H9 (cell line): ENCODE data around the gene TEDDM1. TPM values are rescaled to one million over a fixed set of nuclear protein-coding genes. Genes with fewer than 3 reads are reported as not detected.

ENCODE experiments used
- DNase-seq: peaks from one replicate; pipeline ENCODE4 v3.0.0-alpha.2; 2017
- H2AFZ ChIP-seq: one replicate; pipeline ENCODE4 v1.6.1; 2013; ENCODE audit warnings: mild to moderate bottlenecking, low read length, control low read depth, moderate library complexity
- H2AK5ac ChIP-seq: 2 replicates; pipeline ENCODE4 v1.6.1; 2013; ENCODE audit warnings: low read length, control low read depth, mixed read lengths; ENCODE audit not compliant: insufficient read length
- H2BK120ac ChIP-seq: one replicate; pipeline ENCODE4 v1.6.1; 2013; ENCODE audit warnings: low read depth, mild to moderate bottlenecking, low read length, control low read depth, inconsistent platforms; ENCODE audit not compliant: poor library complexity, severe bottlenecking
- H2BK12ac ChIP-seq: 2 replicates; pipeline ENCODE4 v1.6.1; 2013; ENCODE audit warnings: low read length, control low read depth, mixed read lengths, low read depth; ENCODE audit not compliant: insufficient read length
- H2BK15ac ChIP-seq: 2 replicates; pipeline ENCODE4 v1.6.1; 2013; ENCODE audit warnings: low read depth, low read length, control low read depth
- H2BK20ac ChIP-seq: one replicate; pipeline ENCODE4 v1.6.1; 2013; ENCODE audit warnings: low read depth, mild to moderate bottlenecking, low read length, control low read depth, inconsistent platforms; ENCODE audit not compliant: poor library complexity, severe bottlenecking
- H2BK5ac ChIP-seq: 2 replicates; pipeline ENCODE4 v1.6.1; 2013; ENCODE audit warnings: low read length, control low read depth, mixed read lengths; ENCODE audit not compliant: insufficient read length
- H3K14ac ChIP-seq: 2 replicates; pipeline ENCODE4 v1.6.1; 2013; ENCODE audit warnings: low read length, control low read depth; ENCODE audit not compliant: insufficient read depth
- H3K18ac ChIP-seq: 2 replicates; pipeline ENCODE4 v1.6.1; 2013; ENCODE audit warnings: low read depth, mild to moderate bottlenecking, mixed read lengths, low read length, control low read depth; ENCODE audit not compliant: insufficient read length
- H3K23ac ChIP-seq: 2 replicates; pipeline ENCODE4 v1.6.1; 2013; ENCODE audit warnings: low read length, control low read depth, mixed read lengths, low read depth; ENCODE audit not compliant: insufficient read length
- H3K23me2 ChIP-seq: 2 replicates; pipeline ENCODE4 v1.6.1; 2013; ENCODE audit warnings: low read depth, mild to moderate bottlenecking, mixed read lengths, low read length, control low read depth; ENCODE audit not compliant: insufficient read length, poor library complexity, severe bottlenecking
- H3K27ac ChIP-seq: 2 replicates; pipeline ENCODE4 v1.5.1; 2013; ENCODE audit warnings: low read length, control low read depth, mixed read lengths, low read depth; ENCODE audit not compliant: insufficient read length
- H3K27me3 ChIP-seq: 2 replicates; pipeline ENCODE4 v1.6.1; 2013; ENCODE audit warnings: low read length, control low read depth, inconsistent platforms; ENCODE audit not compliant: insufficient read depth
- H3K4ac ChIP-seq: 2 replicates; pipeline ENCODE4 v1.6.1; 2013; ENCODE audit warnings: low read depth, mild to moderate bottlenecking, control low read depth, inconsistent platforms, low read length, moderate library complexity
- H3K4me1 ChIP-seq: 2 replicates; pipeline ENCODE4 v1.6.1; 2013; ENCODE audit warnings: low read length, control low read depth, inconsistent platforms; ENCODE audit not compliant: insufficient read depth
- H3K4me2 ChIP-seq: 2 replicates; pipeline ENCODE4 v1.6.1; 2013; ENCODE audit warnings: low read length, control low read depth, mixed read lengths; ENCODE audit not compliant: insufficient read length, insufficient read depth
- H3K56ac ChIP-seq: 2 replicates; pipeline ENCODE4 v1.6.1; 2013; ENCODE audit warnings: low read depth, mild to moderate bottlenecking, mixed read lengths, low read length, control low read depth; ENCODE audit not compliant: insufficient read length
- H3K79me1 ChIP-seq: 2 replicates; pipeline ENCODE4 v1.6.1; 2013; ENCODE audit warnings: low read depth, mild to moderate bottlenecking, moderate library complexity, low read length, control low read depth, inconsistent platforms; ENCODE audit not compliant: insufficient read depth, poor library complexity, severe bottlenecking
- H3K79me2 ChIP-seq: 2 replicates; pipeline ENCODE4 v1.6.1; 2013; ENCODE audit warnings: low read length, control low read depth, inconsistent platforms; ENCODE audit not compliant: insufficient read depth
- H3K9ac ChIP-seq: 2 replicates; pipeline ENCODE4 v1.6.1; 2013; ENCODE audit warnings: low read length, control low read depth, mixed read lengths; ENCODE audit not compliant: insufficient read length; ENCODE audit errors: extremely low read depth
- H3K9me3 ChIP-seq: one replicate; pipeline ENCODE4 v1.6.1; 2013; ENCODE audit warnings: low read depth, low read length, inconsistent platforms; ENCODE audit not compliant: control insufficient read depth
- H3T11ph ChIP-seq: one replicate; pipeline ENCODE4 v1.6.1; 2013; ENCODE audit warnings: mild to moderate bottlenecking, low read length, control low read depth, inconsistent platforms
- H4K20me1 ChIP-seq: one replicate; pipeline ENCODE4 v1.6.1; 2013; ENCODE audit not compliant: control insufficient read depth, insufficient read length, insufficient read depth
- H4K5ac ChIP-seq: 2 replicates; pipeline ENCODE4 v1.6.1; 2013; ENCODE audit warnings: low read depth, mild to moderate bottlenecking, mixed read lengths, low read length, control low read depth; ENCODE audit not compliant: insufficient read length
- H4K8ac ChIP-seq: replicated peaks from 2 replicates; pipeline ENCODE4 v1.6.1; 2013; ENCODE audit warnings: low read length, control low read depth, mixed read lengths, low read depth; ENCODE audit not compliant: insufficient read length
- H4K91ac ChIP-seq: 2 replicates; pipeline ENCODE4 v1.6.1; 2013; ENCODE audit warnings: low read depth, mild to moderate bottlenecking, moderate library complexity, mixed read lengths, low read length, control low read depth; ENCODE audit not compliant: insufficient read length
- H3K27ac Mint-ChIP-seq, 3 experiments: 2 replicates in 2 of 3; 3 replicates in 1 of 3; pipeline ENCODE4 v1.8.0; 2020 to 2021; ENCODE audit warnings: mixed read lengths in 3 of 3, mild to moderate bottlenecking in 1 of 3, moderate library complexity in 1 of 3
- H3K27me3 Mint-ChIP-seq: 2 replicates; pipeline ENCODE4 v1.8.0; 2021; ENCODE audit warnings: low read depth, mild to moderate bottlenecking, moderate library complexity, mixed read lengths
- H3K36me3 Mint-ChIP-seq, 3 experiments: 2 replicates in 2 of 3; 3 replicates in 1 of 3; pipeline ENCODE4 v1.8.0; 2020 to 2021; ENCODE audit warnings: low read depth in 3 of 3, mixed read lengths in 3 of 3; ENCODE audit not compliant: insufficient read depth in 1 of 3
- H3K4me1 Mint-ChIP-seq, 2 experiments: 2 replicates each; pipeline ENCODE4 v1.8.0; 2020; ENCODE audit warnings: mixed read lengths in 2 of 2
- H3K4me3 Mint-ChIP-seq, 2 experiments: 2 replicates in 1 of 2; 3 replicates in 1 of 2; pipeline ENCODE4 v1.8.0; 2020 to 2021; ENCODE audit warnings: mild to moderate bottlenecking in 2 of 2, mixed read lengths in 2 of 2, moderate library complexity in 1 of 2
- H3K9me3 Mint-ChIP-seq, 2 experiments: 2 replicates in 1 of 2; 3 replicates in 1 of 2; pipeline ENCODE4 v1.8.0; 2020; ENCODE audit warnings: mild to moderate bottlenecking in 2 of 2, mixed read lengths in 2 of 2, moderate library complexity in 1 of 2
- CTCF ChIP-seq: fragments of 200-600 bp; sonication (generic); conservative IDR thresholded peaks from 3 replicates; pipeline ENCODE4 v1.8.0; 2021; ENCODE audit warnings: antibody characterized with exemption, mild to moderate bottlenecking
- WGBS: extraction: QIAGEN DNeasy Blood & Tissue Kit; methylation state at CpG from one replicate; pipeline ENCODE4 v1.1.7; 2013; ENCODE audit warnings: missing lambda C conversion rate, low lambda C conversion rate, mixed read lengths; ENCODE audit not compliant: insufficient read length; ENCODE audit errors: extremely low coverage; 5-methylcytosine and 5-hydroxymethylcytosine counted together
- total RNA-seq: library from RNA; stranded (reverse); gene quantifications from 2 replicates; pipeline ENCODE4 v1.2.1, GENCODE V29; 2021

The TEDDM1 gene
- total RNA-seq, 1 experiment from 2014 or later, result not detected

- peak; percentile 35 for DNase-seq
- peak overlapping the region; percentile 88 for H2AFZ ChIP-seq
- no CpG with 5 or more reads among the region's 3 CpGs for WGBS
These were observed 45.7 kb upstream of the TEDDM1 start for GRCh38 chr1:182446033-182446669.

More at GRCh38 chr1:182446033-182446669, 45.7 kb upstream of the TEDDM1 start:
- H3K4me2 ChIP-seq, result no peak overlapping the region
- H4K5ac ChIP-seq, result no peak overlapping the region
- no peak overlapping the region for H3K56ac ChIP-seq
- H3K9me3 ChIP-seq, result no peaks in the 10 kb centered on the region
- no peak overlapping the region for H2BK120ac ChIP-seq
- H3K4me1 ChIP-seq, result no peaks in the 10 kb centered on the region; the same call in 1 of the 2 replicates
- no peak overlapping the region for H2AK5ac ChIP-seq
- H2BK12ac ChIP-seq, result no peak overlapping the region
- no peak overlapping the region for H3K27ac ChIP-seq
- H3K23ac ChIP-seq, result no peak overlapping the region
- no peak overlapping the region for H3T11ph ChIP-seq
- H3K14ac ChIP-seq, result no peak overlapping the region
- TF ChIP-seq CTCF, result peak; percentile 85
- H3K9ac ChIP-seq, result no peak overlapping the region
- Mint-ChIP-seq H3K27me3 (peaks cover 2% of the 10 kb centered on the region; the same call in 1 of the 2 replicates), H3K36me3 (no peaks in the 10 kb centered on the region), H3K4me3 (no peak overlapping the region), H3K4me1 (peaks cover 25 to 31% of the 10 kb centered on the region in 2 experiments), H3K9me3 (peaks cover under 1 to 11% of the 10 kb centered on the region in 2 experiments; a peak in 3 of 5 replicates), H3K27ac (no peak overlapping the region)
- H4K8ac ChIP-seq, result no peak overlapping the region
- H4K20me1 ChIP-seq, result no peaks in the 10 kb centered on the region
- no peaks in the 10 kb centered on the region for H3K23me2 ChIP-seq
- no peak overlapping the region for H3K4ac ChIP-seq
- no peak overlapping the region for H2BK5ac ChIP-seq
- H2BK15ac ChIP-seq, result no peak overlapping the region
- no peak overlapping the region for H3K18ac ChIP-seq
- H3K79me1 ChIP-seq, result no peaks in the 10 kb centered on the region
- no peaks in the 10 kb centered on the region for H3K27me3 ChIP-seq
- H2BK20ac ChIP-seq, result no peak overlapping the region
- no peak overlapping the region for H4K91ac ChIP-seq
- no peaks in the 10 kb centered on the region for H3K79me2 ChIP-seq
